WTC11 (cell line): ENCODE measurements around the gene FAR2.

Source experiments
- NR3C1 ChIP-seq: sonication (generic); formaldehyde crosslinking; conservative IDR thresholded peaks from 2 replicates; pipeline ENCODE4 v1.8.1; 2023; ENCODE audit warnings: low read depth, mild to moderate bottlenecking, missing genetic modification reagents
- RELA ChIP-seq: sonication (generic); formaldehyde crosslinking; IDR thresholded peaks from 2 replicates; pipeline ENCODE4 v1.8.1; 2022; ENCODE audit warnings: missing genetic modification reagents, mild to moderate bottlenecking, borderline replicate concordance
- SMAD4 ChIP-seq: sonication (generic); formaldehyde crosslinking; IDR thresholded peaks from 2 replicates; pipeline ENCODE4 v1.8.0; 2022; ENCODE audit warnings: mild to moderate bottlenecking, missing genetic modification reagents
- TCF7 ChIP-seq: sonication (generic); formaldehyde crosslinking; IDR thresholded peaks from 2 replicates; pipeline ENCODE4 v1.8.0; 2022; ENCODE audit warnings: mild to moderate bottlenecking, low read depth, missing genetic modification reagents, moderate library complexity
- TF ChIP-seq, protein P1 (sequence below): fragments of 250-450 bp; sonication (Bioruptor Pico); IDR thresholded peaks from 2 replicates; pipeline ENCODE4 v1.9.0; 2021; ENCODE audit warnings: mild to moderate bottlenecking, borderline replicate concordance
- TF ChIP-seq, protein P2 (sequence below): sonication (generic); formaldehyde crosslinking; conservative IDR thresholded peaks from 2 replicates; pipeline ENCODE4 v1.8.1; 2022; ENCODE audit warnings: mild to moderate bottlenecking, missing genetic modification reagents
- TF ChIP-seq, protein P3 (sequence below): sonication (generic); formaldehyde crosslinking; IDR thresholded peaks from 2 replicates; pipeline ENCODE4 v1.8.1; 2023; ENCODE audit warnings: mild to moderate bottlenecking, missing genetic modification reagents, moderate library complexity
- TF ChIP-seq, protein P4 (sequence below): fragments of 200-600 bp; IDR thresholded peaks from 2 replicates; pipeline ENCODE4 v1.8.0; 2022; ENCODE audit warnings: antibody characterized with exemption

DNA sequence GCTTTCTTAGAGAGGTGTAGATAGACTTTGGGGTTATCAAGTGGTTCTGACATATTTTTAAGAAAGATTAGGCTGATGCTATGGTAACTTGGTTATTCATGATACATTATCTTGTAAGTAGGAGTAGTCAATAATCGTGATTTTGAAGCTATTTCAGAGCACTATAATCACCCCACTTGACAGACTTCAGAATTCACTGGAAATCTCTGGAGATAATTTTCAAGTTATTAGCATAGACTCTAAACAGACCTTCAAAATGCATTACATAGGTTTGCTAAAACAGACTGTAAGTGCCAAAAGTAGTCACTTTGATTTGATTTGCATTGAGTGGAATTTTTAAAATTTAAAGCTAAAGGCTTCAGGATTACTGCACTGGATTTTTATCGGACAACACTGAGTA, 157.6 kb downstream of the FAR2 start:
- TF ChIP-seq, protein P1, sequence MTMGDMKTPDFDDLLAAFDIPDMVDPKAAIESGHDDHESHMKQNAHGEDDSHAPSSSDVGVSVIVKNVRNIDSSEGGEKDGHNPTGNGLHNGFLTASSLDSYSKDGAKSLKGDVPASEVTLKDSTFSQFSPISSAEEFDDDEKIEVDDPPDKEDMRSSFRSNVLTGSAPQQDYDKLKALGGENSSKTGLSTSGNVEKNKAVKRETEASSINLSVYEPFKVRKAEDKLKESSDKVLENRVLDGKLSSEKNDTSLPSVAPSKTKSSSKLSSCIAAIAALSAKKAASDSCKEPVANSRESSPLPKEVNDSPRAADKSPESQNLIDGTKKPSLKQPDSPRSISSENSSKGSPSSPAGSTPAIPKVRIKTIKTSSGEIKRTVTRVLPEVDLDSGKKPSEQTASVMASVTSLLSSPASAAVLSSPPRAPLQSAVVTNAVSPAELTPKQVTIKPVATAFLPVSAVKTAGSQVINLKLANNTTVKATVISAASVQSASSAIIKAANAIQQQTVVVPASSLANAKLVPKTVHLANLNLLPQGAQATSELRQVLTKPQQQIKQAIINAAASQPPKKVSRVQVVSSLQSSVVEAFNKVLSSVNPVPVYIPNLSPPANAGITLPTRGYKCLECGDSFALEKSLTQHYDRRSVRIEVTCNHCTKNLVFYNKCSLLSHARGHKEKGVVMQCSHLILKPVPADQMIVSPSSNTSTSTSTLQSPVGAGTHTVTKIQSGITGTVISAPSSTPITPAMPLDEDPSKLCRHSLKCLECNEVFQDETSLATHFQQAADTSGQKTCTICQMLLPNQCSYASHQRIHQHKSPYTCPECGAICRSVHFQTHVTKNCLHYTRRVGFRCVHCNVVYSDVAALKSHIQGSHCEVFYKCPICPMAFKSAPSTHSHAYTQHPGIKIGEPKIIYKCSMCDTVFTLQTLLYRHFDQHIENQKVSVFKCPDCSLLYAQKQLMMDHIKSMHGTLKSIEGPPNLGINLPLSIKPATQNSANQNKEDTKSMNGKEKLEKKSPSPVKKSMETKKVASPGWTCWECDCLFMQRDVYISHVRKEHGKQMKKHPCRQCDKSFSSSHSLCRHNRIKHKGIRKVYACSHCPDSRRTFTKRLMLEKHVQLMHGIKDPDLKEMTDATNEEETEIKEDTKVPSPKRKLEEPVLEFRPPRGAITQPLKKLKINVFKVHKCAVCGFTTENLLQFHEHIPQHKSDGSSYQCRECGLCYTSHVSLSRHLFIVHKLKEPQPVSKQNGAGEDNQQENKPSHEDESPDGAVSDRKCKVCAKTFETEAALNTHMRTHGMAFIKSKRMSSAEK (CRISPR knock-in tag): no peak
- TF ChIP-seq, protein P2, sequence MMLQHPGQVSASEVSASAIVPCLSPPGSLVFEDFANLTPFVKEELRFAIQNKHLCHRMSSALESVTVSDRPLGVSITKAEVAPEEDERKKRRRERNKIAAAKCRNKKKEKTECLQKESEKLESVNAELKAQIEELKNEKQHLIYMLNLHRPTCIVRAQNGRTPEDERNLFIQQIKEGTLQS (CRISPR knock-in tag): no peak
- TF ChIP-seq, protein P3, sequence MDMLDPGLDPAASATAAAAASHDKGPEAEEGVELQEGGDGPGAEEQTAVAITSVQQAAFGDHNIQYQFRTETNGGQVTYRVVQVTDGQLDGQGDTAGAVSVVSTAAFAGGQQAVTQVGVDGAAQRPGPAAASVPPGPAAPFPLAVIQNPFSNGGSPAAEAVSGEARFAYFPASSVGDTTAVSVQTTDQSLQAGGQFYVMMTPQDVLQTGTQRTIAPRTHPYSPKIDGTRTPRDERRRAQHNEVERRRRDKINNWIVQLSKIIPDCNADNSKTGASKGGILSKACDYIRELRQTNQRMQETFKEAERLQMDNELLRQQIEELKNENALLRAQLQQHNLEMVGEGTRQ (CRISPR knock-in tag): no peak
- TF ChIP-seq, protein P4, sequence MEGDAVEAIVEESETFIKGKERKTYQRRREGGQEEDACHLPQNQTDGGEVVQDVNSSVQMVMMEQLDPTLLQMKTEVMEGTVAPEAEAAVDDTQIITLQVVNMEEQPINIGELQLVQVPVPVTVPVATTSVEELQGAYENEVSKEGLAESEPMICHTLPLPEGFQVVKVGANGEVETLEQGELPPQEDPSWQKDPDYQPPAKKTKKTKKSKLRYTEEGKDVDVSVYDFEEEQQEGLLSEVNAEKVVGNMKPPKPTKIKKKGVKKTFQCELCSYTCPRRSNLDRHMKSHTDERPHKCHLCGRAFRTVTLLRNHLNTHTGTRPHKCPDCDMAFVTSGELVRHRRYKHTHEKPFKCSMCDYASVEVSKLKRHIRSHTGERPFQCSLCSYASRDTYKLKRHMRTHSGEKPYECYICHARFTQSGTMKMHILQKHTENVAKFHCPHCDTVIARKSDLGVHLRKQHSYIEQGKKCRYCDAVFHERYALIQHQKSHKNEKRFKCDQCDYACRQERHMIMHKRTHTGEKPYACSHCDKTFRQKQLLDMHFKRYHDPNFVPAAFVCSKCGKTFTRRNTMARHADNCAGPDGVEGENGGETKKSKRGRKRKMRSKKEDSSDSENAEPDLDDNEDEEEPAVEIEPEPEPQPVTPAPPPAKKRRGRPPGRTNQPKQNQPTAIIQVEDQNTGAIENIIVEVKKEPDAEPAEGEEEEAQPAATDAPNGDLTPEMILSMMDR: no peak
- TF ChIP-seq TCF7: no peak
- no peak for TF ChIP-seq SMAD4 (CRISPR knock-in tag)
- TF ChIP-seq RELA (CRISPR knock-in tag): no peak
- no peak for TF ChIP-seq NR3C1 (CRISPR knock-in tag)
